Activated CD8-positive, alpha-beta T cell treated with anti-CD3 and anti-CD28 coated beads for 36 hours (primary cell): ENCODE measurements around the gene SNAPC1. TPM values are rescaled to one million over a fixed set of nuclear protein-coding genes. Genes with fewer than 3 reads are reported as not detected.

Experiments
- ATAC-seq: fragments of 200-7000 bp; cut with Tn5 transposase; one replicate; pipeline ENCODE4 v1.10.0; 2021; ENCODE audit warnings: mild to moderate bottlenecking, moderate library complexity
- CTCF ChIA-PET: fragments of 350-600 bp; sonication (Branson Sonifier 250); formaldehyde crosslinking; loops from one replicate; lab custom pipeline; 2021; ENCODE audit warnings: antibody characterized with exemption; lab: Charles Lee
- POLR2A ChIA-PET: fragments of 350-600 bp; sonication (Branson Sonifier 250); formaldehyde crosslinking; loops from one replicate; lab custom pipeline; 2021; ENCODE audit warnings: antibody characterized with exemption; lab: Charles Lee
- DNase-seq: peaks from one replicate; pipeline ENCODE4 v3.0.0-alpha.2; 2020
- H3K27ac Mint-ChIP-seq: one replicate; pipeline ENCODE4 v1.8.0; 2021; ENCODE audit warnings: mild to moderate bottlenecking, mixed read lengths
- H3K27me3 Mint-ChIP-seq: one replicate; pipeline ENCODE4 v1.8.0; 2021; ENCODE audit warnings: mixed read lengths
- H3K36me3 Mint-ChIP-seq: one replicate; pipeline ENCODE4 v1.8.0; 2021; ENCODE audit warnings: low read depth, mixed read lengths
- H3K4me1 Mint-ChIP-seq: one replicate; pipeline ENCODE4 v1.8.0; 2021; ENCODE audit warnings: low read depth, mixed read lengths
- H3K4me3 Mint-ChIP-seq: one replicate; pipeline ENCODE4 v1.8.0; 2021; ENCODE audit warnings: mild to moderate bottlenecking, moderate library complexity, mixed read lengths
- H3K9me3 Mint-ChIP-seq: one replicate; pipeline ENCODE4 v1.8.0; 2021; ENCODE audit warnings: mixed read lengths
- CTCF ChIP-seq: fragments of 200-600 bp; IDR thresholded peaks from one replicate; pipeline ENCODE4 v1.8.0; 2022; ENCODE audit warnings: antibody characterized with exemption, mild to moderate bottlenecking
- intact Hi-C: fragments of 100-400 bp; cut with micrococcal nuclease; formaldehyde crosslinking; loops from one replicate; pipeline ENCODE4 v1.10.0; 2022
- total RNA-seq, 2 experiments: library from RNA; stranded (reverse); gene quantifications; one replicate each; pipeline ENCODE4 v1.2.3, GENCODE V29; 2021

SNAPC1 gene
- total RNA-seq, 2 experiments from 2014 or later: 11.4 to 11.6 TPM

DNA sequence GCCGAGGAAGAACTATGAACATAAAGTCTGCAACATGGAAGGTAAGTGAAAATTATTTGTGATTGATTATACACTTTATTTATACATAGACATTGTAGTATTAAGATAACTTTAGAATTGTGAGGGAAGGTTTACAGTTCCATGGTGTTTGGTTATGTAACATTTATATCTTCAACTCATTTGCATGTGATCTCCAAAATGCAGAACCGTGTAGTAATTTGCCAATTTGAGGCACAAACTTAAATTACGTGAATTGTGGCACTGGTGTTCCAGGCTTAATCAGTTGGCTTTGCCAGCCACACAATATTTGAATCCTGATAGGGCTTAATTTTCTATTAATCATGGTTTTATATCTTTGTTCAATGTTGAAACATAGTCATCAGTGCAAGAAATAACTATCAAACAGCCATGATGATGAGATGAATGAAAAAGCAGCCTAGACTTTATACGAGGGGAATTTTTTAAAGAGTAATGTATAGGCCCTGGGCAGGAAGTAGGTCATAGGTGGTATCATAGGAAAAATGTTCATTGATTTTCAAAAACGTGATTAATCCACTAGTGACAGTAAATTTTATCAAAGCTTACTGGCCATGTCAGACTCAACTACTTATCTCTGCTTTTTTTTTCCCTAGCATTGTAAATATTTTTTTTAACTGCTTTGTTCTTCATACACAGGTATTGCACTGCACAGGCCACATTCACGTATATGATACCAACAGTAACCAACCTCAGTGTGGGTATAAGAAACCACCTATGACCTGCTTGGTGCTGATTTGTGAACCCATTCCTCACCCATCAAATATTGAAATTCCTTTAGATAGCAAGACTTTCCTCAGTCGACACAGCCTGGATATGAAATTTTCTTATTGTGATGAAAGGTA, 35.2 kb upstream of the SNAPC1 start:
- Mint-ChIP-seq H3K27ac (peak overlapping the region; percentile 78), H3K4me1 (peaks cover 64% of the 10 kb centered on the region), H3K4me3 (no peak overlapping the region), H3K36me3 (peaks cover 79% of the 10 kb centered on the region), H3K9me3 (no peaks in the 10 kb centered on the region), H3K27me3 (no peaks in the 10 kb centered on the region)
- ATAC-seq (peak; percentile 41), DNase-seq (no peak)
- intact Hi-C loops: no loop called here
- CTCF ChIA-PET: interaction anchor here (1.5 kb wide), 1 partner anchor 252 kb away, joined by 5 read pairs; no protein-coding TSS in a partner anchor
- POLR2A ChIA-PET: interaction anchor here (1.0 kb wide), 1 partner anchor 30 kb away, joined by 3 read pairs; no protein-coding TSS in a partner anchor
- TF ChIP-seq CTCF: no peak

GRCh38 chr14:61730756-61731373, 31.4 kb upstream of the SNAPC1 start:
- Mint-ChIP-seq H3K9me3 (no peaks in the 10 kb centered on the region), H3K4me1 (peaks cover 49% of the 10 kb centered on the region), H3K27ac (peak overlapping the region; percentile 60), H3K4me3 (no peak overlapping the region), H3K36me3 (peaks cover 80% of the 10 kb centered on the region), H3K27me3 (no peaks in the 10 kb centered on the region)
- intact Hi-C loops: no loop called here
- ChIA-PET POLR2A (no interaction called here), CTCF (interaction anchor here (0.7 to 2.4 kb wide), 9 partner anchors 10 to 463 kb away, joined by 3 to 9 read pairs (median 4); no protein-coding TSS in a partner anchor)
- DNase-seq (no peak), ATAC-seq (no peak)
- peak; percentile 49 for TF ChIP-seq CTCF

DNA sequence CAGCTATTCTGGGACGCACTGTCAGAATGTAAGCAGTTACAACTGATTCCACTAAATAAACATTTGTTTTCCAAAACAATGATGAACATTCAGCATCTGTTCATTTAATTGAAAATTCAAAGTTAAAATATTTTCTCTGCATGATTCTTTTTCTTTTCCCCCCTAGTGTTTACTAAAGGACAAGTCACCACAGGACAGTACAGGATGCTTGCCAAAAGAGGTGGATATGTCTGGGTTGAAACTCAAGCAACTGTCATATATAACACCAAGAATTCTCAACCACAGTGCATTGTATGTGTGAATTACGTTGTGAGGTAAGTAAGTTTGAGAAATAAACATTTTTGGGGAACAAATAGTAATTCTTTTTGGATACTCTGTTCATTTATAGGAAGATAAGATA, 28.2 kb upstream of the SNAPC1 start:
- H3K27me3 Mint-ChIP-seq: no peaks in the 10 kb centered on the region
- no peaks in the 10 kb centered on the region for H3K9me3 Mint-ChIP-seq
- H3K4me1 Mint-ChIP-seq: peaks cover 25% of the 10 kb centered on the region
- H3K36me3 Mint-ChIP-seq: peaks cover 73% of the 10 kb centered on the region
- ChIA-PET CTCF (interaction anchor here (0.9 to 2.8 kb wide), 8 partner anchors 9 to 465 kb away, joined by 3 to 13 read pairs (median 4); no protein-coding TSS in a partner anchor), POLR2A (interaction anchor here (0.6 to 1.2 kb wide), 2 partner anchors 23 to 38 kb away, joined by 3 to 6 read pairs; no protein-coding TSS in a partner anchor)
- no peak overlapping the region for H3K27ac Mint-ChIP-seq
- no peak for DNase-seq
- ATAC-seq: no peak
- no peak for TF ChIP-seq CTCF
- H3K4me3 Mint-ChIP-seq: no peak overlapping the region
- intact Hi-C loops: no loop called here

DNA sequence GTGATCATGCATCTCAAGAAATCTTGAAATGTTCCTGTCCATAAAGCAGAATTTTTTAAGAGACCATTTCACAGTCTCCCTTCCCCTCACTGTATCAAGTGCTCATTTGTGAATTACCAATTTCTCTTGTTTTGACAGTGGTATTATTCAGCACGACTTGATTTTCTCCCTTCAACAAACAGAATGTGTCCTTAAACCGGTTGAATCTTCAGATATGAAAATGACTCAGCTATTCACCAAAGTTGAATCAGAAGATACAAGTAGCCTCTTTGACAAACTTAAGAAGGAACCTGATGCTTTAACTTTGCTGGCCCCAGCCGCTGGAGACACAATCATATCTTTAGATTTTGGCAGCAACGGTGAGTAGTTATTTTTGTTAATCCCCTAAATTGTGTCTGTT, 25.5 kb upstream of the SNAPC1 start:
- Mint-ChIP-seq H3K27ac (peak overlapping the region; percentile 63), H3K27me3 (no peaks in the 10 kb centered on the region), H3K4me1 (peaks cover 8% of the 10 kb centered on the region), H3K4me3 (no peak overlapping the region), H3K36me3 (peaks cover 70% of the 10 kb centered on the region), H3K9me3 (no peaks in the 10 kb centered on the region)
- ChIA-PET CTCF (interaction anchor here (1.1 kb wide), 1 partner anchor 12 kb away, joined by 4 read pairs; no protein-coding TSS in a partner anchor), POLR2A (interaction anchor here (0.6 kb wide), 1 partner anchor 265 kb away, joined by 3 read pairs; no protein-coding TSS in a partner anchor)
- intact Hi-C loops: no loop called here
- TF ChIP-seq CTCF: no peak
- no peak for DNase-seq
- peak; percentile 25 for ATAC-seq
